ENCODE data around the gene MICAL3. TPM values are rescaled to one million over a fixed set of nuclear protein-coding genes. Genes with fewer than 3 reads are reported as not detected.
A peak's percentile ranks its signal among the peaks of the same experiment; 100 is the strongest.

Gene MICAL3
- polyA plus RNA-seq, 3 donors: 0.23 to 0.84 TPM; not detected in 1

DNA sequence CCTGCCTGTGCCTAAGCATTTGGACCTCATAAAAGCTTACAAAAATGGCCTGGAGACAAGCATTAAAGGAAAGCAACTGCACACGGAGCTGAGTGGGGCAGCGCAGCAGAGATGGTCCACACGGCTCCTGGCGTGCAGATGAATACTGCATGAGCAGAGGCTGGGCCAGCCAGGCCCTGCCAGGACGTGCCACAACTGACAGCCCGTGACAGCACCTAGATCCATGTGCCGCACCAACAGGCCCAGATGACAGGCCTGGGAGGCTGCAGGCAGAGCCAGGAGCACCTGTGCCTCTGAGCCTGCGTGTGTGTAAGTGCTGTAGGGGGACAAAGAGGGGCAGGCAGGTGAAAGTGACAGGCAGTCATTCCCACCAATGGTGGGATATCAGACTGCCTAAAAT lies 33.4 kb downstream of the MICAL3 start:
- Histone ChIP-seq H3K9ac (ENCODE audit: insufficient read depth, low read length, poor library complexity, severe bottlenecking) (no peak overlapping the region), H2AFZ (ENCODE audit: insufficient read depth, low read depth, low read length, poor library complexity, severe bottlenecking) (no peak overlapping the region), H3K4me2 (replicated peaks; ENCODE audit: extremely low read depth, low read length, poor library complexity, severe bottlenecking) (no peak overlapping the region), H3K9me3 (replicated peaks in 1 of 2; ENCODE audit: control insufficient read depth in 1 of 2, insufficient read depth in 1 of 2, low read length in 2 of 2) (no peaks in the 10 kb centered on the region), H3K36me3 (replicated peaks in 1 of 2; ENCODE audit: control insufficient read depth in 1 of 2, insufficient read depth in 2 of 2, low read length in 2 of 2) (no peaks in the 10 kb centered on the region), H4K20me1 (ENCODE audit: insufficient read depth, low read length) (no peaks in the 10 kb centered on the region), H3K4me1 (ENCODE audit: control insufficient read depth in 1 of 2, insufficient read depth in 2 of 2, low read length in 2 of 2) (no peaks in the 10 kb centered on the region), H3K4me3 (replicated peaks in 1 of 3; ENCODE audit: low read depth in 2 of 3, low read length in 3 of 3) (no peak overlapping the region), H3K27ac (ENCODE audit: low read depth in 1 of 2, low read length in 2 of 2) (no peak overlapping the region), H3K79me2 (ENCODE audit: insufficient read depth, low read length) (no peaks in the 10 kb centered on the region), H3K27me3 (ENCODE audit: control insufficient read depth in 2 of 2, insufficient read depth in 2 of 2, low read length in 2 of 2) (no peaks in the 10 kb centered on the region)
- H3K36me3 Mint-ChIP-seq: no peaks in the 10 kb centered on the region
- no peaks in the 10 kb centered on the region for H3K9me3 Mint-ChIP-seq
- intact Hi-C loops (cut with micrococcal nuclease): no loop called here
- TF ChIP-seq, protein P1, sequence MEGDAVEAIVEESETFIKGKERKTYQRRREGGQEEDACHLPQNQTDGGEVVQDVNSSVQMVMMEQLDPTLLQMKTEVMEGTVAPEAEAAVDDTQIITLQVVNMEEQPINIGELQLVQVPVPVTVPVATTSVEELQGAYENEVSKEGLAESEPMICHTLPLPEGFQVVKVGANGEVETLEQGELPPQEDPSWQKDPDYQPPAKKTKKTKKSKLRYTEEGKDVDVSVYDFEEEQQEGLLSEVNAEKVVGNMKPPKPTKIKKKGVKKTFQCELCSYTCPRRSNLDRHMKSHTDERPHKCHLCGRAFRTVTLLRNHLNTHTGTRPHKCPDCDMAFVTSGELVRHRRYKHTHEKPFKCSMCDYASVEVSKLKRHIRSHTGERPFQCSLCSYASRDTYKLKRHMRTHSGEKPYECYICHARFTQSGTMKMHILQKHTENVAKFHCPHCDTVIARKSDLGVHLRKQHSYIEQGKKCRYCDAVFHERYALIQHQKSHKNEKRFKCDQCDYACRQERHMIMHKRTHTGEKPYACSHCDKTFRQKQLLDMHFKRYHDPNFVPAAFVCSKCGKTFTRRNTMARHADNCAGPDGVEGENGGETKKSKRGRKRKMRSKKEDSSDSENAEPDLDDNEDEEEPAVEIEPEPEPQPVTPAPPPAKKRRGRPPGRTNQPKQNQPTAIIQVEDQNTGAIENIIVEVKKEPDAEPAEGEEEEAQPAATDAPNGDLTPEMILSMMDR (IDR thresholded peaks at IDR 0.05): no peak
- peaks cover 4% of the 10 kb centered on the region for H3K4me1 Mint-ChIP-seq
- peaks cover 0 to 3% (median 1%) of the 10 kb centered on the region in 3 donors for H3K27me3 Mint-ChIP-seq (ENCODE audit: low read depth in 3 of 3)
- no peak overlapping the region for H3K4me3 Mint-ChIP-seq
- DNase-seq: no peak
- 90% methylated on average over 8 of the region's 8 CpGs for WGBS (ENCODE audit: insufficient coverage)
- H3K27ac Mint-ChIP-seq: peak overlapping the region in 1 of 7 donors; percentile 54

DNA sequence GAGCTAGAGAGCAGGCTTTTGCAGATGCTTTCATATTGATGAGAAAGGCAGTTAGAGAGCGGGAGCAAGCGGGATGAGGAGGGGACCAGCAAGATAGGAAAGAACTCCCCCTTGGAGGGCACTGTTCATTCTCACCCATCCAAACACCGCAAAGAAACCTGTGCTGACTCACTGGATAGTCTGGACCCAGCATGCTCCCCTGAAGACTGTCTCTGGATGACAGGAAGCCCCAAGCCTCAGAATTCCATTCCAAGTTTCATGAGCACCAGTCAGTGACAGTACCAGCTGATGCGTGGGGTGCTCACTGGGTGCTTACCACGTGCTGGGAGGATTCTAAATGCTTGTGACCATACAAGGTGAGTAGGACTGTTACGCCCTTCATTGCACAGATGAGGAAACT lies 34.2 kb downstream of the MICAL3 start:
- no peak overlapping the region for H3K4me3 ChIP-seq (replicated peaks in 1 of 3; ENCODE audit: low read depth in 2 of 3, low read length in 3 of 3)
- no peak overlapping the region for H3K9ac ChIP-seq (ENCODE audit: insufficient read depth, low read length, poor library complexity, severe bottlenecking)
- H3K27me3 ChIP-seq (ENCODE audit: control insufficient read depth in 2 of 2, insufficient read depth in 2 of 2, low read length in 2 of 2): no peaks in the 10 kb centered on the region
- no peaks in the 10 kb centered on the region for H4K20me1 ChIP-seq (ENCODE audit: insufficient read depth, low read length)
- 91% methylated on average over 4 of the region's 6 CpGs for WGBS (ENCODE audit: insufficient coverage)
- no peak overlapping the region for H3K4me2 ChIP-seq (replicated peaks; ENCODE audit: extremely low read depth, low read length, poor library complexity, severe bottlenecking)
- intact Hi-C loops (cut with micrococcal nuclease): no loop called here
- no peak for DNase-seq
- H3K36me3 ChIP-seq (replicated peaks in 1 of 2; ENCODE audit: control insufficient read depth in 1 of 2, insufficient read depth in 2 of 2, low read length in 2 of 2): no peaks in the 10 kb centered on the region
- no peaks in the 10 kb centered on the region for H3K9me3 ChIP-seq (replicated peaks in 1 of 2; ENCODE audit: control insufficient read depth in 1 of 2, insufficient read depth in 1 of 2, low read length in 2 of 2)
- no peak overlapping the region for H3K27ac Mint-ChIP-seq
- no peak overlapping the region for H2AFZ ChIP-seq (ENCODE audit: insufficient read depth, low read depth, low read length, poor library complexity, severe bottlenecking)
- peaks cover 4% of the 10 kb centered on the region for H3K4me1 Mint-ChIP-seq
- peaks cover 0 to 3% (median 3%) of the 10 kb centered on the region in 3 donors for H3K27me3 Mint-ChIP-seq (ENCODE audit: low read depth in 3 of 3)
- no peaks in the 10 kb centered on the region for H3K36me3 Mint-ChIP-seq
- no peaks in the 10 kb centered on the region for H3K9me3 Mint-ChIP-seq
- TF ChIP-seq, protein P1 (IDR thresholded peaks at IDR 0.05): no peak
- H3K27ac ChIP-seq (ENCODE audit: low read depth in 1 of 2, low read length in 2 of 2): no peak overlapping the region
- no peaks in the 10 kb centered on the region for H3K79me2 ChIP-seq (ENCODE audit: insufficient read depth, low read length)
- H3K4me3 Mint-ChIP-seq: no peak overlapping the region
- no peaks in the 10 kb centered on the region for H3K4me1 ChIP-seq (ENCODE audit: control insufficient read depth in 1 of 2, insufficient read depth in 2 of 2, low read length in 2 of 2)

Measured in CD14-positive monocyte (primary cell).